ENCODE data around the gene HIPK2.

HIPK2 gene

GRCh38 chr7:139702313-139702731, 75.5 kb downstream of the HIPK2 start:
- H3K4me3 ChIP-seq, result no peak overlapping the region
- peak overlapping the region in 1 of 21 experiments; percentile 49 for H3K27ac ChIP-seq

- Histone ChIP-seq H3K4me3 (no peak overlapping the region), H3K27ac (peak overlapping the region in 1 of 21 experiments; percentile 49)
Observed at GRCh38 chr7:139701908-139702307, 75.9 kb downstream of the HIPK2 start.

GRCh38 chr7:139700505-139701235, 77.1 kb downstream of the HIPK2 start:
- no peak overlapping the region for H3K4me3 ChIP-seq
- H3K27ac ChIP-seq, result no peak overlapping the region

GRCh38 chr7:139699640-139700504, 77.9 kb downstream of the HIPK2 start:
- Histone ChIP-seq H3K27ac (no peak overlapping the region), H3K4me3 (no peak overlapping the region)

- H3K27ac ChIP-seq, result no peak overlapping the region
- no peak overlapping the region for H3K4me3 ChIP-seq
Observed at GRCh38 chr7:139698844-139699243, 79.0 kb downstream of the HIPK2 start.

- Histone ChIP-seq H3K27ac (no peak overlapping the region), H3K4me3 (no peak overlapping the region)
Observed at GRCh38 chr7:139698278-139698677, 79.5 kb downstream of the HIPK2 start.

- Histone ChIP-seq H3K27ac (no peak overlapping the region), H3K4me3 (no peak overlapping the region)
Observed at GRCh38 chr7:139697056-139697455, 80.7 kb downstream of the HIPK2 start.

- Histone ChIP-seq H3K4me3 (no peak overlapping the region), H3K27ac (peak overlapping the region in 1 of 21 experiments; percentile 6)
Observed at GRCh38 chr7:139696552-139696951, 81.2 kb downstream of the HIPK2 start.

- peak overlapping the region in 2 of 21 experiments; percentile 29 to 40 for H3K27ac ChIP-seq
- no peak overlapping the region for H3K4me3 ChIP-seq
Observed at GRCh38 chr7:139695588-139695987, 82.2 kb downstream of the HIPK2 start.

GRCh38 chr7:139695051-139695450, 82.7 kb downstream of the HIPK2 start:
- peak overlapping the region in 2 of 21 experiments; percentile 29 to 40 for H3K27ac ChIP-seq
- H3K4me3 ChIP-seq, result no peak overlapping the region

GRCh38 chr7:139694389-139694676, 83.5 kb downstream of the HIPK2 start:
- Histone ChIP-seq H3K4me3 (no peak overlapping the region), H3K27ac (no peak overlapping the region)

- H3K4me3 ChIP-seq, result no peak overlapping the region
- no peak overlapping the region for H3K27ac ChIP-seq
Observed at GRCh38 chr7:139693651-139694388, 84.0 kb downstream of the HIPK2 start.

GRCh38 chr7:139692723-139693122, 85.1 kb downstream of the HIPK2 start:
- H3K27ac ChIP-seq, result no peak overlapping the region
- H3K4me3 ChIP-seq, result no peak overlapping the region

- no peak overlapping the region for H3K27ac ChIP-seq
- no peak overlapping the region for H3K4me3 ChIP-seq
Observed at GRCh38 chr7:139691253-139691781, 86.5 kb downstream of the HIPK2 start.

GRCh38 chr7:139687980-139688632, 89.7 kb downstream of the HIPK2 start:
- Histone ChIP-seq H3K27ac (no peak overlapping the region), H3K4me3 (no peak overlapping the region)

- Histone ChIP-seq H3K27ac (no peak overlapping the region), H3K4me3 (no peak overlapping the region)
Observed at GRCh38 chr7:139687211-139687954, 90.4 kb downstream of the HIPK2 start.

GRCh38 chr7:139683137-139683921, 94.5 kb downstream of the HIPK2 start:
- H3K4me3 ChIP-seq, result no peak overlapping the region
- peak overlapping the region in 6 of 21 experiments; percentile 3 to 63 (median 20) for H3K27ac ChIP-seq
